HT1080 (cell line): ENCODE measurements around the gene HNRNPA3. TPM values are rescaled to one million over a fixed set of nuclear protein-coding genes. Genes with fewer than 3 reads are reported as not detected.
"Not testable (repeated sequence)": the region's sequence is repeated elsewhere in the genome, so short reads cannot be mapped to it uniquely, and the experiment has no call there.

ENCODE experiments used
- DNase-seq: peaks from one replicate; pipeline ENCODE4 v3.0.0-alpha.2; 2015; ENCODE audit warnings: low read depth
- total RNA-seq: library from RNA; depleted of rRNA; stranded (reverse); fragments of >200 nt; shearing (Covaris generic); gene quantifications from 2 replicates; pipeline ENCODE4 v1.2.3, GENCODE V29; 2014

Gene HNRNPA3
- total RNA-seq, 1 experiment from 2014 or later: 44.1 TPM

GRCh38 chr2:177254433-177255226 is 42.0 kb downstream of the HNRNPA3 start:
- DNase-seq: no peak

- DNase-seq: no peak
These were observed 42.6 kb downstream of the HNRNPA3 start for GRCh38 chr2:177255227-177255601.

- no peak for DNase-seq
These were observed 43.4 kb downstream of the HNRNPA3 start for GRCh38 chr2:177256026-177256425.

- DNase-seq: no peak
These were observed 44.1 kb downstream of the HNRNPA3 start for GRCh38 chr2:177256695-177257094.

GRCh38 chr2:177257471-177257870 is 44.9 kb downstream of the HNRNPA3 start:
- no peak for DNase-seq

GRCh38 chr2:177258059-177258458 is 45.5 kb downstream of the HNRNPA3 start:
- no peak for DNase-seq

- no peak for DNase-seq
These were observed 47.8 kb downstream of the HNRNPA3 start for GRCh38 chr2:177260379-177260778.

GRCh38 chr2:177261116-177262060 is 48.8 kb downstream of the HNRNPA3 start:
- DNase-seq: no peak

GRCh38 chr2:177262092-177262491 is 49.5 kb downstream of the HNRNPA3 start:
- DNase-seq: no peak

- DNase-seq: no peak
These were observed 50.4 kb downstream of the HNRNPA3 start for GRCh38 chr2:177262958-177263450.

GRCh38 chr2:177263451-177264208 is 51.0 kb downstream of the HNRNPA3 start:
- DNase-seq: peak; percentile 94

- DNase-seq: no peak
These were observed 51.7 kb downstream of the HNRNPA3 start for GRCh38 chr2:177264209-177264692.

- peak; percentile 85 for DNase-seq
These were observed 52.3 kb downstream of the HNRNPA3 start, which contains the start of gene NFE2L2 for GRCh38 chr2:177264693-177265587. Gene NFE2L2, minus strand, starts transcription at chr2:177264727. Its CDS starts 151 bp downstream, at chr2:177264576.

- DNase-seq: no peak
These were observed 53.5 kb downstream of the HNRNPA3 start for GRCh38 chr2:177265824-177266817.

- DNase-seq: not testable (repeated sequence)
These were observed 54.4 kb downstream of the HNRNPA3 start for GRCh38 chr2:177266955-177267354.

- no peak for DNase-seq
These were observed 55.7 kb downstream of the HNRNPA3 start for GRCh38 chr2:177268187-177268871.

- DNase-seq: no peak
These were observed 56.3 kb downstream of the HNRNPA3 start for GRCh38 chr2:177268901-177269300.

GRCh38 chr2:177270531-177270930 is 57.9 kb downstream of the HNRNPA3 start:
- DNase-seq: no peak
